A549 (cell line): ENCODE measurements around the gene GAD2.

Experiments used
- CEBPB ChIP-seq, 2 experiments: fragments of >200 bp in 1 of 2; sonication (Bioruptor Twin) in 1 of 2; formaldehyde crosslinking in 1 of 2; IDR thresholded peaks; 2 replicates each; pipeline ENCODE4 v1.6.1; 2012 to 2016
- CHD2 ChIP-seq: fragments of 150-350 bp; IDR thresholded peaks from 2 replicates; pipeline ENCODE4 v1.6.1; 2014; ENCODE audit warnings: low read length; ENCODE audit not compliant: partially characterized antibody
- KDM5A ChIP-seq: fragments of 200-600 bp; sonication (generic); IDR thresholded peaks from 2 replicates; pipeline ENCODE4 v1.6.1; 2016; ENCODE audit warnings: antibody characterized with exemption, mild to moderate bottlenecking
- MAX ChIP-seq: IDR thresholded peaks from 2 replicates; pipeline ENCODE4 v1.6.1; 2012
- POLR2A ChIP-seq: IDR thresholded peaks from 2 replicates; pipeline ENCODE4 v1.6.1; 2012; ENCODE audit warnings: mild to moderate bottlenecking, low read length
- POLR2AphosphoS2 ChIP-seq: conservative IDR thresholded peaks from 2 replicates; pipeline ENCODE4 v1.6.1; 2012; ENCODE audit warnings: low read length, improper control_type of control experiment, inconsistent platforms
- RAD21 ChIP-seq, 2 experiments: fragments of >200 bp in 1 of 2; sonication (Bioruptor Twin) in 1 of 2; formaldehyde crosslinking in 1 of 2; IDR thresholded peaks in 1 of 2; conservative IDR thresholded peaks in 1 of 2; 2 replicates in 1 of 2; 3 replicates in 1 of 2; pipeline ENCODE4 v1.6.1; 2012 to 2018; ENCODE audit warnings: inconsistent platforms in 1 of 2
- RFX5 ChIP-seq: fragments of 450-650 bp; IDR thresholded peaks from 2 replicates; pipeline ENCODE4 v1.7.1; 2014; ENCODE audit warnings: antibody characterized with exemption, mild to moderate bottlenecking, moderate library complexity
- SMC3 ChIP-seq: fragments of >200 bp; sonication (Bioruptor Twin); formaldehyde crosslinking; IDR thresholded peaks from 3 replicates; pipeline ENCODE4 v1.6.1; 2018; ENCODE audit warnings: inconsistent platforms
- ZC3H11A ChIP-seq: fragments of 450-650 bp; IDR thresholded peaks from 2 replicates; pipeline ENCODE4 v1.6.1; 2014; ENCODE audit warnings: antibody characterized with exemption, mild to moderate bottlenecking
- TF ChIP-seq, protein P1 (sequence below): fragments of >200 bp; sonication (Bioruptor Twin); formaldehyde crosslinking; IDR thresholded peaks from 3 replicates; pipeline ENCODE4 v1.5.1; 2016
- TF ChIP-seq, protein P2 (sequence below): IDR thresholded peaks from 2 replicates; pipeline ENCODE4 v1.6.1; 2012

DNA sequence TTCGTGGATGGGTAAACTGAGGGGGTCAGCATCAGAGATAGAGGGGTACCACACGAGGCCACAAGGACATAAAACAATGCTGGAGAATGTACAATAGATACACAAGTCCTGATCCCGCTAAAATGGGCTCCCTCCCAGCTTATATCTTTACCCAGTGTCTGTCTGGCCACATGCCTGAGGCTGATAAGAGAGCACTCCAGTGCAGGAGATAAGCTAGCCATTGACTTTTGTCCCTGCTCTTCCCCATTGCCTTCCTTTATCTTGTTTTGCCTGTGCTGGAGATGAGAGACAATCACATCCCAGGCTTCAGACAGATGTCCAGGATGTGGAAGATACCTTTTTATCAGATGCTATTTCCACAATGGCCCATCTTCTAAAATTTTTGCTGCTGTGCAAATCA is 6.0 kb downstream of the GAD2 start:
- TF ChIP-seq, protein P1, sequence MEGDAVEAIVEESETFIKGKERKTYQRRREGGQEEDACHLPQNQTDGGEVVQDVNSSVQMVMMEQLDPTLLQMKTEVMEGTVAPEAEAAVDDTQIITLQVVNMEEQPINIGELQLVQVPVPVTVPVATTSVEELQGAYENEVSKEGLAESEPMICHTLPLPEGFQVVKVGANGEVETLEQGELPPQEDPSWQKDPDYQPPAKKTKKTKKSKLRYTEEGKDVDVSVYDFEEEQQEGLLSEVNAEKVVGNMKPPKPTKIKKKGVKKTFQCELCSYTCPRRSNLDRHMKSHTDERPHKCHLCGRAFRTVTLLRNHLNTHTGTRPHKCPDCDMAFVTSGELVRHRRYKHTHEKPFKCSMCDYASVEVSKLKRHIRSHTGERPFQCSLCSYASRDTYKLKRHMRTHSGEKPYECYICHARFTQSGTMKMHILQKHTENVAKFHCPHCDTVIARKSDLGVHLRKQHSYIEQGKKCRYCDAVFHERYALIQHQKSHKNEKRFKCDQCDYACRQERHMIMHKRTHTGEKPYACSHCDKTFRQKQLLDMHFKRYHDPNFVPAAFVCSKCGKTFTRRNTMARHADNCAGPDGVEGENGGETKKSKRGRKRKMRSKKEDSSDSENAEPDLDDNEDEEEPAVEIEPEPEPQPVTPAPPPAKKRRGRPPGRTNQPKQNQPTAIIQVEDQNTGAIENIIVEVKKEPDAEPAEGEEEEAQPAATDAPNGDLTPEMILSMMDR = no peak
- TF ChIP-seq CEBPB (IDR thresholded peaks at IDR 0.05) = no peak
- TF ChIP-seq RFX5 = no peak
- no peak for TF ChIP-seq MAX
- no peak for TF ChIP-seq RAD21 (conservative IDR thresholded peaks at IDR 0.05 in 1 of 2, IDR thresholded peaks at IDR 0.05 in 1 of 2)
- no peak for TF ChIP-seq KDM5A
- TF ChIP-seq SMC3 = no peak
- no peak for TF ChIP-seq ZC3H11A
- TF ChIP-seq, protein P2, sequence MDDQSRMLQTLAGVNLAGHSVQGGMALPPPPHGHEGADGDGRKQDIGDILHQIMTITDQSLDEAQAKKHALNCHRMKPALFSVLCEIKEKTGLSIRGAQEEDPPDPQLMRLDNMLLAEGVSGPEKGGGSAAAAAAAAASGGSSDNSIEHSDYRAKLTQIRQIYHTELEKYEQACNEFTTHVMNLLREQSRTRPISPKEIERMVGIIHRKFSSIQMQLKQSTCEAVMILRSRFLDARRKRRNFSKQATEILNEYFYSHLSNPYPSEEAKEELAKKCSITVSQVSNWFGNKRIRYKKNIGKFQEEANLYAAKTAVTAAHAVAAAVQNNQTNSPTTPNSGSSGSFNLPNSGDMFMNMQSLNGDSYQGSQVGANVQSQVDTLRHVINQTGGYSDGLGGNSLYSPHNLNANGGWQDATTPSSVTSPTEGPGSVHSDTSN = no peak
- TF ChIP-seq CHD2 = no peak
- no peak for TF ChIP-seq POLR2A
- no peak for TF ChIP-seq POLR2AphosphoS2
